ENCODE results near the gene EEF1B2. TPM values are rescaled to one million over a fixed set of nuclear protein-coding genes. Genes with fewer than 3 reads are reported as not detected.
"Not testable (repeated sequence)": the region's sequence is repeated elsewhere in the genome, so short reads cannot be mapped to it uniquely, and the experiment has no call there.

EEF1B2 gene
- total RNA-seq, 1 donor: 1,435 TPM

- DNase-seq (ENCODE audit: low read depth in 2 of 3, low spot score in 2 of 3): no peak
Observed at GRCh38 chr2:206163251-206163880, 3.7 kb downstream of the EEF1B2 start.

GRCh38 chr2:206164261-206164862 is 4.7 kb downstream of the EEF1B2 start:
- peak; percentile 21 to 42 (median 22) for DNase-seq (ENCODE audit: low read depth in 2 of 3, low spot score in 2 of 3)

GRCh38 chr2:206168230-206168629 is 8.5 kb downstream of the EEF1B2 start:
- not testable (repeated sequence) for DNase-seq (ENCODE audit: low read depth in 2 of 3, low spot score in 2 of 3)

GRCh38 chr2:206171624-206172397 is 12.1 kb downstream of the EEF1B2 start:
- DNase-seq (ENCODE audit: low read depth in 2 of 3, low spot score in 2 of 3): not testable (repeated sequence)

DNA sequence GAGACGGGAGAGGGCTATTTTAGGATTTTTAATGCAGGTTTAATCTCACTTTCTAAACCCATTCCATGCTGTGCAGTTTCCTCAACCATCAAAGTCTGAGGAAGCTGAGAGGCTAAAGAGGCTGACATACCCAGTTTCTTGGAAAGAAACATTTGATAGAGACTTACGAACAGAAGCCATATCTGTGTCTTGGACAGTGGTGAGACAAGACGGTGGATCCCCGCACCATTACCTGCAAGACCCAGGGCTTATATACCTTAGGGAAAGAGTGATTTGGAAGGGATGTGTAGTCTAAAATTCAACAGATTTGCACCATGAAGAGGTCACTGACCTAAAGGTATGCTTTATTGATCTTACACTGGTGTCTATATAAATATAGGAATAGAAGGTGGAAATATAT is 13.5 kb downstream of the EEF1B2 start:
- DNase-seq (ENCODE audit: low read depth in 2 of 3, low spot score in 2 of 3): no peak

DNA sequence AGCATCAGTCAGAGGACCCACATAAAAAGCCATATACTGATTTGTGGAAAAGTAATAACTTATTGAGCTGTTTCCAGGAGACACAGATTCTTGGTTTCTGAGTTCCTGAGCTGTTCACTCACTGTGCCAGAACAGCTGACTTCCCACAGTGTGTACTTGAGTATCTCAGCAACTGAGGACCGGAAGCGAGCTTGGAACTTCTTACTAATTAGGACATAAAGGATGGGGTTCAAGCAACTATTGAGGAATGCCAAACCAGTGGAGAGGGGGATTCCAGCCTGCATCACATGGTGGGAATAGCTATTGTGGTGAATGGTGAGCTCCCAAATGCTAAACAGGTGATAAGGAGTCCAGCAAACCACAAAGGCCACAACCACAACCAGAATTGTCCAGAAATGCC is 16.4 kb downstream of the EEF1B2 start:
- DNase-seq (ENCODE audit: low read depth in 2 of 3, low spot score in 2 of 3): no peak

- DNase-seq (ENCODE audit: low read depth in 2 of 3, low spot score in 2 of 3): no peak
Observed at GRCh38 chr2:206176901-206177300, 17.2 kb downstream of the EEF1B2 start.

- DNase-seq (ENCODE audit: low read depth in 2 of 3, low spot score in 2 of 3): not testable (repeated sequence)
Observed at GRCh38 chr2:206181526-206181925, 21.8 kb downstream of the EEF1B2 start.

DNA sequence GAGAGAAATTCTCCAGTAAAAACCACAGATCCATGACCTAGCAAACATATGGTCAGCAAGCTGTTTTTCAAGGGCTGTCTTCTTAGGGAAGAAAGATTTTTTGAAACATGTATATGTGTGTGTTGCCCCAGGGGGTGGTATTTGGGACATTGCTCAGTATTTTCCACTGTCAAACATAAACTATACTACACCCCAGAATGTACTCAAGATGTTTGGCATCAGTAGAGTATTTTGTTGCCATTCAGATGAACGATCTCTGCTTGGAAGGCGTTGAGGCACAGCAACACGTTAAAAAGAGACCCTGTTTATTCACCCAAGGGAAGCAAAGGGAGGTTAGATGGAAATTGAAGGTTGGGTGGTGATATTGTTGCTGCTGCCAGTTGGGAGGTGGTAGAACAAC is 30.0 kb downstream of the EEF1B2 start:
- DNase-seq (ENCODE audit: low read depth in 2 of 3, low spot score in 2 of 3): no peak

DNA sequence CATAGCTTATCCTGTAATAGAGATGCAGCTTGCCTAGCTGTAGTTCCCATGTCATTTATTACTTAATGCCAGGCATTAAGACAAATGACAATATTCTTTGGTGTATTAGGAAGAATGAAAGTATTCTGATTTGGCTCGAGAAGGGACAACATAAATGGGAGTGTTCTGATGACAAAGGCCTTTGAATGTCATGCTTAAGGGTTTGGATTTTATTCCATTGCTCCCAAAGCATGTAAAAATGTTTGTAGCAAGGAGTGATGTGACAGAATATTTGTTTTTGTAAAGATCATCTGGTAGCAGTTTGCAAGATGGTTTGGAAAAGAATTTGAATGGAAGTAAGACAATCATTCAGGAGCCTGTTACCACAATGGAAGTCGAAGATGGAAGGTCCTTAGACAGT is 30.4 kb downstream of the EEF1B2 start:
- no peak for DNase-seq (ENCODE audit: low read depth in 2 of 3, low spot score in 2 of 3)

GRCh38 chr2:206190689-206191088 is 31.0 kb downstream of the EEF1B2 start:
- DNase-seq (ENCODE audit: low read depth in 2 of 3, low spot score in 2 of 3): no peak

- DNase-seq (ENCODE audit: low read depth in 2 of 3, low spot score in 2 of 3): no peak
Observed at GRCh38 chr2:206192157-206192556, 32.5 kb downstream of the EEF1B2 start.

- DNase-seq (ENCODE audit: low read depth in 2 of 3, low spot score in 2 of 3): no peak
Observed at GRCh38 chr2:206193671-206194357, 34.1 kb downstream of the EEF1B2 start.

- no peak for DNase-seq (ENCODE audit: low read depth in 2 of 3, low spot score in 2 of 3)
Observed at GRCh38 chr2:206198677-206199076, 39.0 kb downstream of the EEF1B2 start.

- DNase-seq (ENCODE audit: low read depth in 2 of 3, low spot score in 2 of 3): no peak
Observed at GRCh38 chr2:206201075-206201848, 41.6 kb downstream of the EEF1B2 start.

DNA sequence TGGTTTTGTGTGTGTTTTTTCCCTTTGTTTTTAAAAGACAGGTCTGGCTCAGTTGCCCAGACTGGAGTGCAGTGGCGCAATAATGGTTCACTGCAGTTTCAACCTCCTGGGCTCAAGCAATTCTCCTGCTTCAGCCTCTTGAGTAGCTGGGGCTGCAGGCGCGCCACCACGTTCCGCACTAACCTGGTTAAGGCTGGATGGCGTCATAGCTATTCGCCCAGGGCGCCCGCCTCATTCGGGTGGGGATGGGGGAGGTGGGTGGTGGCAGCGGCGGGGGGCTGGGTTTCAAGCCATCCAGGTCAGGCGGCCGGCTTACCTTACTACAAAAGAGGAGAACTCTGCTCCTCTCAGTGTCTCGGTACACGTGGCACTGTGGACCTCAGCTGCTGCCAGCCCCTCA is 42.8 kb downstream of the EEF1B2 start:
- DNase-seq (ENCODE audit: low read depth in 2 of 3, low spot score in 2 of 3): no peak

DNA sequence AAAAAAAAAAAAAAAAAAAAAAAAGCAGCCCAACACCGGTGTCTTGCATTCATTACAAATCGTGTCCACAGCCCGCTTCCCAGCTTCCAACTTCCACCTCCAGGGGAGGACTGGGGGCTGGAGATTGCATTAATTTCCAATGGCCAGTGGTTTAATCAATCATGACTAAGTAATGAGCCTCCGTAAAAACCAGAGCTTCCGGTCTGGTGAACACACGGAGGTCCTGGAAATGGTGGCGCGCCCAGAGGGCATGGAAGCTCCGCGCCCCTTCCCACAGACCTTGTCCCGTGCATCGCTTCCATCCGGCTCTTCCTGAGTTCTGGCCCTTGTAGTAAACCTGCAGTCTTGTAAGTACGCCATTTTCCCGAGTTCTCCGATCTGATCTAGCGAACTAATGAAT is 43.6 kb downstream of the EEF1B2 start:
- no peak for DNase-seq (ENCODE audit: low read depth in 2 of 3, low spot score in 2 of 3)

DNA sequence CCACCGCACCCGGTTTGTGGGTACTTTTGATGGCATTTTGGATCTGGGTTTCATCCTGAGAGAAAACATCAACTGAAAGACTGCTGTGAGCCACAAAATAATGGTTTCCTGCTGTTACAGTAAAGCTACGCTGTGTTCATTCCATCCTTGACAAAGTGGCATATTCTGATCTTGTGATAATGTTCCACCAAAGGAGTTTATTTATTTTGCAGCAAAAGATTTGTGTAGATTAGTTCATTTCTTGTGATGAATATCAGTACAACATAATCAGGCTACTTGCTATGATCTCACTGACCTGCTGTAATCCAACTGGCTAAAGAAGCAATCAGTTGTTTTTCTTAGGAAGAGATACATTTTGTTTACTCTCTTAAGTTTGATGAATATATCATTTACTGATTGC is 45.0 kb downstream of the EEF1B2 start:
- no peak for DNase-seq (ENCODE audit: low read depth in 2 of 3, low spot score in 2 of 3)

- not testable (repeated sequence) for DNase-seq (ENCODE audit: low read depth in 2 of 3, low spot score in 2 of 3)
Observed at GRCh38 chr2:206207316-206207715, 47.6 kb downstream of the EEF1B2 start.

DNA sequence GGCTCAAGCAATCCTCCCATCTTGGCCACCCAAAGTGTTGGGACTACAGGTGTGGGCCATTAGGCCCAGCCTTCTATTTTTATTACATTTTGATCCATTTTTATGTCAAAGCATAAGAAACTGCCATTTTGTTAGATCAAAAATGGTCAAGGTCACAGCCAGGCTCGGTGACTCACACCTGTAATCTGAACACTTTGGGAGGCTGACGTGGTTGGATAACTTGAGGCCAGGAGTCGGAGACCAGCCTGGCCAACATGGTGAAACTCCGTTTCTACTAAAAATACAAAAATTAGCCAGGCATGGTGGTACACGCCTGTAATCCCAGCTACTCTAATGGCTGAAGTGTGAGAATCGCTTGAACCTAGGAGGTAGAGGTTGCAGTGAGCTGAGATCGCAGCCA is 49.2 kb downstream of the EEF1B2 start:
- no peak for DNase-seq (ENCODE audit: low read depth in 2 of 3, low spot score in 2 of 3)

Data from hematopoietic multipotent progenitor cell (in vitro differentiated cells).